Muscle of arm (tissue), 12 donors: ENCODE results near the gene RABGGTA. TPM values are rescaled to one million over a fixed set of nuclear protein-coding genes. Genes with fewer than 3 reads are reported as not detected.
"Not testable (repeated sequence)": the region's sequence is repeated elsewhere in the genome, so short reads cannot be mapped to it uniquely, and the experiment has no call there.

Experiments used
- DNase-seq: peaks from one replicate; pipeline ENCODE4 v3.0.0-alpha.2; 2013
- polyA plus RNA-seq, 12 donors: library from polyadenylated mRNA; unstranded; fragments of 120-200 nt; gene quantifications; one replicate each; pipeline ENCODE4 v1.2.1, GENCODE V29; 2013; ENCODE audit not compliant: insufficient read length in 12 of 12

Gene RABGGTA
- polyA plus RNA-seq, 12 donors, result 9.9 to 25.5 (median 13.5) TPM; not detected in 2

DNA sequence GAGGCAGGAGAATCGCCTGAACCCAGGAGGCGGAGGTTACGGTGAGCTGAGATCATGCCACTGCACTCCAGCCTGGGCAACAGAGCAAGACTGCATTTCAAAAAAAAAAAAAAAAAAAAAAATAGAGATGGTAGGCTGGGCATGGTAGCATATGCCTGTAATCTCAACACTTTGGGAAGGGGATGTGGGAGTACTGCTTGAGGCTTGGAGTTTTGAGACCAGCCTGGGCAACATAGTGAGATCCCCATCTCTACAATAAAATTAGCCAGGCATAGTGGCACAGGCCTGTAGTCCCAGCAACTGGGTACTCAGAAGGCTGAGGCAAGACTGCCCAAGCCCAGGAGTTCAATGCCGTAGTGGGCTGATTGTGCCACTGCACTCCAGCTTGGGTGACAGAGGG, 48.4 kb downstream of the RABGGTA start:
- DNase-seq, result not testable (repeated sequence)

DNA sequence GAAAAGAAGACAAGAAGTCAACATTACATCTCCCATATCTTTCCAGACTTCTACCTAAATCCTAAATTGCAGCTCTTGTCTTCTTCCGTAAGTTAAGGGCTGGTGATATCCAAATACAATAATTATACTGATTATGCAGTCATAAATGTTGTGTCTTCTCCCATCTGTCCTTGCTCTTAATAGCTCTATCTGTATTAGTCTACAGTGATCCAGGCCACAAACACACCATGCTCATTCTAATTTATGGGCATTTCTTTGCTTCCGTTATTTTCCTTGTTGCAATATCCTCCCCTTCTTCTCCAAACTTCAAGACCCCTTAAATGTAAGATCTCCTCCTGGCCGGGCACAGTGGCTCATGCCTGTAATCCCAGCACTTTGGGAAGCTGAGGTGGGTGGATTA, 51.9 kb downstream of the RABGGTA start:
- DNase-seq, result no peak

DNA sequence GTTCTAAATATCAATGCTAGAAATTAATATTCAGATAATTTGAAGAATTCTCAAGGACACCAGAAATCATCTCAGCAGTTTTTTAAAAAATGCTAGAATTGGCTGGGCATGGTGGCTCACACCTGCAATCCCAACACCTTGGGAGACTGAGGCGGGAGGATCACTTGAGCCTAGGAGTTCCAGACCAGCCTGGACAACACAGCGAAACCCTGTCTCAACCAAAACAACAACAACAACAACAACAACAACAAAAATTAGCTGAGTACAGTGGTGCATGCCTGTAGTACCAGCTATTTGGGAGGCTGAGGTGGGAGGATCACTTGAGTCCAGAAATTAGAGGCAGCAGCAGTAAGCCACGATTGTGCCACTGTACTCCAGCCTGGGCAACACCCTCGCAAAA, 52.3 kb downstream of the RABGGTA start:
- no peak for DNase-seq

DNA sequence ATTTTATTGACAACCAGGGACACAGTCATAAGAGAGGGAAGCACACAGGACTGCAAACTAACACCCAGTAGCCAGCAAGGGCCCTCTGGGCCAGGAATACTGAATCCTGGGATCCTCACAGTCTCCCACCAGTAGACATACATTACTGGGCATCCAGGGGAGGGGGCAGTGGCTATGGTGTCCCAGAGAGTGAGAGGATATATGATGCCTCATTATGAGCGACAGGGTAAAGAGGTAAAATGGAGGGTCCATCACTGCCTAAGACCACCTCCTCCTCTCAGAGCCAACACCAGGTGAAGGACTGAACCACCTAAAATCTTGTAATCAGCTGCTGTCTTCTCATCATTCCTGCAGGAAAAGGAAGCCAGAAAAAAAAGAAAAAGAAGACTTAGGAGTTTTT, 54.5 kb downstream of the RABGGTA start:
- DNase-seq, result not testable (repeated sequence)

DNA sequence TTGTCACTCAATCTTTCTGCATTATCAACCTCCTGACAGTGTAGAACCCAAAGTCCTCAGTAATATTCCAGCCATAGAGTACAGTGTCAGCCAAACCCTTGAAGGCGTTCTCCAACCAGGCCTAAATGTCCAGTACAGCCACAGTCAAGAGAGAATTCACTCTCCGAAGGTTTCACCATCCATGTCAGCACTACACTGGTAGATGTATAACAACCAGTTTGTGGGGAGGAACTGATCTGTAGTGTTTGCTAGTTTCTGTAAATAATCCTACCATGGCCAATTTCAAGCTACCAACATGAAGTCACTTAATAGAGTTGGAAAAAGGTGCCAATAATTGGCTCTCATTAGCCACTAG, 55.1 kb downstream of the RABGGTA start:
- DNase-seq, result no peak

Other genes with a start within 250 kb of the RABGGTA start
- under 1 TPM in 10 of 12 donors, not detected in 2; 0.09 to 0.74 (median 0.22) TPM for gene CARMIL3, start 219.6 kb downstream of the RABGGTA start, polyA plus RNA-seq
- under 1 TPM in 2 of 12 donors, not detected in 10; 0.08 to 0.21 TPM for gene CPNE6, start 200.0 kb downstream of the RABGGTA start, polyA plus RNA-seq
- 10 to 100 TPM in 1 of 12 donors, 1 to 10 TPM in 10, not detected in 1; 2.2 to 17.9 (median 3.5) TPM for gene PCK2, start 177.3 kb downstream of the RABGGTA start, polyA plus RNA-seq
- 10 to 100 TPM in 11 of 12 donors, not detected in 1; 35.5 to 53.7 (median 40.5) TPM for gene DCAF11, start 156.8 kb downstream of the RABGGTA start, polyA plus RNA-seq
- 1 to 10 TPM in 7 of 12 donors, under 1 TPM in 3, not detected in 2; 0.82 to 1.9 (median 1.4) TPM for gene NRL, start 156.6 kb downstream of the RABGGTA start, polyA plus RNA-seq
- gene FITM1, start 140.9 kb downstream of the RABGGTA start, polyA plus RNA-seq, result 100 to 1,000 TPM in 6 of 12 donors, 10 to 100 TPM in 5, not detected in 1; 54.9 to 160 (median 102) TPM
- 100 to 1,000 TPM in 9 of 12 donors, 10 to 100 TPM in 2, not detected in 1; 67.3 to 116 (median 106) TPM for gene PSME1, start 135.4 kb downstream of the RABGGTA start, polyA plus RNA-seq
- 10 to 100 TPM in 11 of 12 donors, not detected in 1; 21.0 to 38.3 (median 25.8) TPM for gene EMC9, start 130.0 kb downstream of the RABGGTA start, polyA plus RNA-seq
- 100 to 1,000 TPM in 4 of 12 donors, 10 to 100 TPM in 7, not detected in 1; 68.9 to 105 (median 90.2) TPM for gene PSME2, start 125.0 kb downstream of the RABGGTA start, polyA plus RNA-seq
- gene RNF31, start 124.1 kb downstream of the RABGGTA start, polyA plus RNA-seq, result 10 to 100 TPM in 11 of 12 donors, not detected in 1; 27.3 to 75.4 (median 35.6) TPM
- gene IRF9, start 110.3 kb downstream of the RABGGTA start, polyA plus RNA-seq, result 10 to 100 TPM in 11 of 12 donors, not detected in 1; 18.1 to 46.6 (median 25.9) TPM
- 10 to 100 TPM in 4 of 12 donors, 1 to 10 TPM in 7, not detected in 1; 5.7 to 52.4 (median 8.6) TPM for gene REC8, start 99.5 kb downstream of the RABGGTA start, polyA plus RNA-seq
- 10 to 100 TPM in 11 of 12 donors, not detected in 1; 17.5 to 32.3 (median 24.2) TPM for gene IPO4, start 82.8 kb downstream of the RABGGTA start, polyA plus RNA-seq
- 10 to 100 TPM in 11 of 12 donors, not detected in 1; 13.2 to 60.8 (median 17.5) TPM for gene TM9SF1, start 76.2 kb downstream of the RABGGTA start, polyA plus RNA-seq
- gene TSSK4, start 65.9 kb downstream of the RABGGTA start, polyA plus RNA-seq, result 10 to 100 TPM in 1 of 12 donors, 1 to 10 TPM in 9, not detected in 2; 2.0 to 10.1 (median 4.7) TPM
- gene CHMP4A, start 58.1 kb downstream of the RABGGTA start, polyA plus RNA-seq, result 10 to 100 TPM in 11 of 12 donors, not detected in 1; 27.6 to 61.9 (median 36.6) TPM
- gene MDP1, start 55.5 kb downstream of the RABGGTA start, polyA plus RNA-seq, result 10 to 100 TPM in 4 of 12 donors, 1 to 10 TPM in 7, not detected in 1; 4.6 to 33.0 (median 8.7) TPM
- 100 to 1,000 TPM in 11 of 12 donors, not detected in 1; 123 to 211 (median 177) TPM for gene NEDD8, start 39.2 kb downstream of the RABGGTA start, polyA plus RNA-seq
- 10 to 100 TPM in 11 of 12 donors, not detected in 1; 39.8 to 82.9 (median 54.4) TPM for gene GMPR2, start 38.7 kb downstream of the RABGGTA start, polyA plus RNA-seq
- gene TINF2, start 29.0 kb downstream of the RABGGTA start, polyA plus RNA-seq, result 10 to 100 TPM in 11 of 12 donors, not detected in 1; 35.0 to 46.2 (median 43.5) TPM
- gene TGM1, start 8.4 kb downstream of the RABGGTA start, polyA plus RNA-seq, result 1 to 10 TPM in 8 of 12 donors, under 1 TPM in 2, not detected in 2; 0.64 to 7.2 (median 1.4) TPM
- 10 to 100 TPM in 10 of 12 donors, 1 to 10 TPM in 1, not detected in 1; 9.8 to 25.1 (median 16.9) TPM for gene DHRS1, start 28.2 kb upstream of the RABGGTA start, polyA plus RNA-seq
- gene NOP9, start 28.3 kb upstream of the RABGGTA start, polyA plus RNA-seq, result 10 to 100 TPM in 11 of 12 donors, not detected in 1; 18.0 to 23.6 (median 20.5) TPM
- gene CIDEB, start 36.4 kb upstream of the RABGGTA start, polyA plus RNA-seq, result 10 to 100 TPM in 6 of 12 donors, 1 to 10 TPM in 5, not detected in 1; 7.3 to 28.8 (median 11.2) TPM
- gene LTB4R2, start 38.5 kb upstream of the RABGGTA start, polyA plus RNA-seq, result 1 to 10 TPM in 11 of 12 donors, not detected in 1; 1.6 to 7.2 (median 2.7) TPM
- 10 to 100 TPM in 1 of 12 donors, 1 to 10 TPM in 9, not detected in 2; 2.2 to 15.8 (median 3.2) TPM for gene LTB4R, start 39.9 kb upstream of the RABGGTA start, polyA plus RNA-seq
- gene ADCY4, start 63.5 kb upstream of the RABGGTA start, polyA plus RNA-seq, result 10 to 100 TPM in 10 of 12 donors, 1 to 10 TPM in 1, not detected in 1; 8.4 to 26.2 (median 16.9) TPM
- gene RIPK3, start 68.4 kb upstream of the RABGGTA start, polyA plus RNA-seq, result 1 to 10 TPM in 9 of 12 donors, under 1 TPM in 1, not detected in 2; 0.96 to 5.6 (median 1.3) TPM
- gene NFATC4, start 96.6 kb upstream of the RABGGTA start, polyA plus RNA-seq, result 100 to 1,000 TPM in 1 of 12 donors, 10 to 100 TPM in 10, not detected in 1; 20.7 to 152 (median 40.4) TPM
- 10 to 100 TPM; 19.2 to 60.0 (median 30.0) TPM for gene NYNRIN, start 127.4 kb upstream of the RABGGTA start, polyA plus RNA-seq
- 1 to 10 TPM in 11 of 12 donors, not detected in 1; 1.6 to 7.4 (median 2.2) TPM for gene CBLN3, start 158.1 kb upstream of the RABGGTA start, polyA plus RNA-seq
- 10 to 100 TPM in 11 of 12 donors, not detected in 1; 31.7 to 65.4 (median 36.7) TPM for gene KHNYN, start 158.4 kb upstream of the RABGGTA start, polyA plus RNA-seq
- gene SDR39U1, start 171.2 kb upstream of the RABGGTA start, polyA plus RNA-seq, result 10 to 100 TPM in 11 of 12 donors, not detected in 1; 34.9 to 53.3 (median 44.8) TPM
- under 1 TPM in 4 of 12 donors, not detected in 8; 0.26 to 0.53 (median 0.42) TPM for gene CMA1, start 236.7 kb upstream of the RABGGTA start, polyA plus RNA-seq